RKO (cell line): ENCODE data around the gene F11R.
"Not testable (repeated sequence)": the region's sequence is repeated elsewhere in the genome, so short reads cannot be mapped to it uniquely, and the experiment has no call there.

Source experiments
- DNase-seq: peaks from one replicate; pipeline ENCODE4 v3.0.0-alpha.2; 2016; ENCODE audit warnings: low spot score

Gene F11R

DNA sequence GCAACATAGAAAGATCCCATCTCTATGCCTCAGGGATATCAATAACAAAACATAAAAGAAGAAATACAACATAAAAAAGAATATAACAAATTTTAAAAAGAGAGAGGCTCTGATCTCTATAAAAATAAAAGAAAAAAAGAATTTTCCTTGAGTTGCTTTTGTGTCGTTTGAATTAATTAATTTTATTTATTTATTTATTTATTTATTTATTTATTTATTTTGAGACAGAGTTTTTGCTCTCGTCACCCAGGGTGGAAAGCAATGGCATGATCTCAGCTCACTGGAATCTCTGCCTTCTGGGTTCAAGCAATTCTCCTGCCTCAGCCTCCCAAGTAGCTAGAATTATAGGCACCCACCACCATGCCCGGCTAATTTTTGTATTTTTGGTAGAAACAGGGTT is 8.5 kb downstream of the F11R start:
- no peak for DNase-seq

DNA sequence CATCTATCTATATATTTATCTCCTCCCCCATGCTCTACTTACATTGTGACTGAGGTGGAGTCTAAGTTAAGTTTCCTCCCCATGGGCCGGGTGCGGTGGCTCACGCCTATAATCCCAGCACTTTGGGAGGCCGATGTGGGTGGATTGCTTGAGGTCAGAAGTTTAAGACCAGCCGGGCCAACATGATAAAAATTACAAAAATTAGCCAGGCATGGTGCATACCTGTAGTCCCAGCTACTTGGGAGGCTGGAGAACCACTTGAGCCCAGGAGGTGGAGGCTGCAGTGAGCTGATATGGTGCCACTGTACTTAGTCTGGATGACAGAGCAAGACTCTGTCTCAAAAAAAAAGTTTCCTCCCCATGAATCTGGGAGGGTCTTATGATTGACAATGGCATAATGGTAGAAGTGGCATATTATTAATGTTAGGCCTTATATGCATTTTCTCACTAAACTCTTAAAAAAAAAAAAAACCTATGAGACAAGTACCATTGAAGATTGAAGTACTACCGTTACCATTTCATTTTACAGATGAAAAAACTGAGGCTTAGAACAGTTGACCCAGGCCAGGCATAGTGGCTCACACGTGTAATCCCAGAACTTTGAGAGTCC is 11.2 kb downstream of the F11R start:
- no peak for DNase-seq

DNA sequence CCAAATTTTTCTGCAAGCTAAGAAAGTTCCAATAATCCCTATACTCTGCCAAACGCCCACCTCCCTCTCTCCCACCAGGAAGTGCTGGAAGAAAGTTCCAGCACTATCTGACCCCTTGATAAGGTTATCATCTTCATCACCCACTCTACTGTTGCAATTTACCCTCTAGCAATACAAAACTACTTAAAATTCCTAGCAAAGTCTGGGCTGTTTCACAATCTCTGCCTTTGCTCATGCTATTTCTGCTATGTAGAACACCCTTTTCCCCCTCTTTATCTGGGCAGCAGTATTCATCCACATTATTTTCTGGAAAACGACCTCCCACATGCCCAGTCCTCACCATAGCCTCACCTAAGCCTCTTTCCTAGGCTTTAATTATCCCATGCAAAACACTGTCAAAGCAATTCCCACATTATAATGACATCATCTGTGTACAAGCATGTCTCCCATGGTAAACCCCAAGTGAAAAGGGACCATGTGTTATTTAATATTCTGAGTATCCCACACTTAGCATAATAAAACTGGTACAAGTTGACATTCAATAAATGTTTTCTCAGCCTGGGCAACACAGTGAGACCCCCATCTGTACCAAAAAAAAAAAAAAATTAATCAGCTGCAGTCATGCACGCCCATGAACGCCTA is 12.0 kb downstream of the F11R start:
- no peak for DNase-seq

DNA sequence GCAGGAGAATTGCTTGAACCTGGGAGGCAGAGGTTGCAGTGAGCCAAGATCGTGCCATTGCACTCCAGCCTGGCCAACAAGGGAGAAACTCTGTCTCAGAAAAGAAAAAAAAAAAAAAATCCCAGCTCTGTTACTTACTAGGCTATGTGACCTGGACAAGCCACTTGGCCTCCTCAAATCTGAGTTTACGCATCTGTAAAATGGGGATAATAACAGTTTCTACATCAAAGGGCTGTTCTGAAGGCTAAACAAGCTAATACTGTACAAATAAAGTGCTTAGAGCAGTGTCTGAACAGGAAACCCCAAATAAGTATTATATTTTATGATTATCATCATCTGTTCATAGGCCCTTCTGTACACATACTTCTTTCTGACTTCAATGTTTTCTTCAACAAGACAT is 13.6 kb downstream of the F11R start:
- no peak for DNase-seq

DNA sequence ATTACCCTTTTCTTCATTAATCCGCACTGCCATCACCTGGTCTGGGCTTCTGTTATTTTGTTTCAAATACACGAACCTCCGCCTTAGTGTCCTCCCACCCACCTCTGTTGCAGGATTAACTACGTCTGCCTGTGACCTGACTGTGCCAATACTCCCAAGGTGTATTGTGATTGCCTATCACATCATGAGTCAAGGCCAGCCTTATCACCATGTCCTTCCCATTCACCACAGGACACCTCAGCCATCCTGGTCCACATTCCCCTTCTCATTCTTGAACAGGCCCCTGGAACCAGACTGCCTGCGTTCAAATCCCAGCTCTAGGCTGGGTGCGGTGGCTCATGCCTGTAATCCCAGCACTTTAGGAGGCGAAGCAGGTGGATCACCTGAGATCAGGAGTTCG is 14.4 kb downstream of the F11R start:
- no peak for DNase-seq

DNA sequence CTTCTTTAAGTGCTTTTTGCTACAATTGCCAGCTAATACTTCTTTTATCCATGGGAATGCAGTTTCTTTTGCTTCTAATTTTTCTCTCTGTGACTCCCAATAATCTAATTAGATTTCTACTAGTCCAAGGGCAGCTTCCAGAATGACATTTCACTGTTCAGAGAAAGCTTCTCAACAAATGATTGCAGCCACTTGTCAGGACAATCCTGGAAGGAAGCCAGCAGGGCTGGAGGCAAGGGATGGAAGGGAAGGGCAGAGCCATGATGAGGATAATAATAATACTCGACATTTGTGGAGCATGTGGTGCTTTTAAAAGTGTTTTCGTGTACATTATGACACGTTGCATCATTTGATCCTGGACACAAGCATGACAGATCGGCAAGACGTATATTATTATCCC is 19.4 kb downstream of the F11R start:
- no peak for DNase-seq

DNA sequence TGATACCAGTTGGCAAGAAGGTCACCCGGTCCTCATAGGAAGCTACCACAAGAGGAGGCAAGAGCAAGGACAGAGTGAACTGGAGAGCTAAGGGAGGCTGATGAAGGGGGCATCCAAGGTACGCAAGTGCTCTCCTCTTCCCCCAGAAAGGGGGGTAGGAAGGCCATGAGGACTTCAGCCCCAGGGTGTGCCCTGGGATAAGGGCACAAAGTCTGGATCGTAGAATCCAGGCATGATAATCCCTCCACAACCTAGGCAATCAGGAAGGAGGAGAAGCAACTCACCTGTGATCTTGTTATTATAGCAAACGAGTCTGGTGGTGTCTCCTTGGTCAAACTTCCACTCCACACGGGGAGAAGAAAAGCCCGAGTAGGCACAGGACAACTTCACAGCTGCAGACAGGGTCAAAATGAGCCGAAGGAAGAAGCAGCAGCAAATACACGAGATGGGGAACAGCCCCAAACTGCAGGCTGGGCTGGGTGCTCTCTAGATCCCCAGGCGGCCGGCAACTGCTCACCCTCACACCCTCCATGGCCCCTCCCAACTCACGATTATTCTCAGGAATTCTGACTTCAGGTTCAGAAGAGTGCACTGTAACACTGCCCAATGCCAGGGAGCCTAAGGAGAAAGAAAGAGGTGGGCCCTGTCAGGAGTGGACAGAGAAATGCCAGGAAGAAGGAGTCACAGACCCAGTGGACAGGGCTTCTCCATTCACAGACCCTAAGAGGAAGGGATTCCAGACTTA is 20.0 kb downstream of the F11R start:
- DNase-seq = no peak

DNA sequence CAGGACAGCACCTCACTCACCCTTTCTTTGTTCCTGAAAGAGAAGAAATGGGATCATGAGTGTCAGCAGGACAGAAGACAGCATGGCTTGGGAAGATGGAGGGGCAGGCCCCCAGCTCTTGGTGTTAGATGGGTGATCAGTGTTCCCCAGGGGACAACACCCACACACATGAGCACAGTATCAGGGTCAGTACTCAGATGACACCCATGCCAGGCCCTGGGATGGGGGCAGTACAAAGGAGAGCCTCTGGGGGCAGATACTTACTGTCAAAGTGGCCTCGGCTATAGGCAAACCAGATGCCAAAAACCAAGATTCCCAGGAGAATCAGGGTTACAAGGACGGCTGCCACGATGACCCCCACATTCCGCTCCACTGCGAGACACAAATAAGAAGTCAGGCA is 21.6 kb downstream of the F11R start:
- DNase-seq = no peak

DNA sequence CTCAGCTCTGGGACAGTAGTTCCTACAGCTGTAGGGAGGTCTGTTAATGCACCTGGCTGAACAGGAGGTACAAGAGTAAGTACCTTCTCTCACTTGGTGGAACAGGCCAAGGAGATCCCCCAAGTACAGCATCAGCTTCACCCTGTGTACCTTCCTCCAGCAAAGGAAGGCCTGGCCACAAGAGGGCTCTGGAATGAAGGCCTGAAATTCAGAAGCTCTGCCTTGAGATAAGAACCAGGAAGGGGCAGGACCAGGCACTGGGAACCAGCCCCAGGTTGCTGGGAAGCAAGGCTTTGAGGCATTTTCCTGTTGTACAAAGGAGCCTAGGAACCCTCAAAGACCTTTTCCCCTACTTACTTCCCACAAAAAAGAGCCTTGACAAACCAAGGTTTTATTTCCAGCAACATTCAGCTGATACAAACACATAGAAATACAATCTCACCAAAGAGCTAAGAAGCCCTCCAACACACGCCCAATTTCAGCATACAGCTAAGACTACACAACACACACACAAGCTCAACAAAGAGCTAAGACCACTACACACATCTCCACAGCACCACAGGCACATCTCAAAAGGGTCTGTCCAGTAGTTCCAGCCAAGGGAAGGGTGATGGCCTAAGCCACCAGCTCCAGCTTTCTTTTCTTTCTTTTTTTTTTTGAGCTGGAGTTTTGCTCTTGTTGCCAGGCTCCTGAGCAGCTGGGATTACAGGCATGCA is 23.5 kb downstream of the F11R start:
- peak; percentile 65 for DNase-seq

DNA sequence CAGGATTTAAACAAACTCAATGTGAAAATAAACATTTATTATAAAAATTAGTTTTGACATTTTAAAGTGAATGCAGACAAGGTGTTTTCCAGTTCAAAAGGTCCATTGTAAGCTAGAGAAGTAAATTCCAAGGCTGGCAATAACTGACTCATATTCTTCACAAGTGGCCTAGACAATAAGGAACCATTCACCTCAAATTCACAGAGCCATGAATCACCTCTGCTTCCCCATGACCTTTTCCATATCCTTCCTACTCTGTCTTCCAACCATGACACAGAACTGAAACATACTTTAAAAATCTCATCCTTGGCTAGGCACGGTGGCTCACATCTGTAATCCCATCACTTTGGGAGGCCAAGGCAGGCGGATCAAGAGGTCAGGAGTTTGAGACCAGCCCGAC is 24.8 kb downstream of the F11R start:
- DNase-seq = peak; percentile 81

DNA sequence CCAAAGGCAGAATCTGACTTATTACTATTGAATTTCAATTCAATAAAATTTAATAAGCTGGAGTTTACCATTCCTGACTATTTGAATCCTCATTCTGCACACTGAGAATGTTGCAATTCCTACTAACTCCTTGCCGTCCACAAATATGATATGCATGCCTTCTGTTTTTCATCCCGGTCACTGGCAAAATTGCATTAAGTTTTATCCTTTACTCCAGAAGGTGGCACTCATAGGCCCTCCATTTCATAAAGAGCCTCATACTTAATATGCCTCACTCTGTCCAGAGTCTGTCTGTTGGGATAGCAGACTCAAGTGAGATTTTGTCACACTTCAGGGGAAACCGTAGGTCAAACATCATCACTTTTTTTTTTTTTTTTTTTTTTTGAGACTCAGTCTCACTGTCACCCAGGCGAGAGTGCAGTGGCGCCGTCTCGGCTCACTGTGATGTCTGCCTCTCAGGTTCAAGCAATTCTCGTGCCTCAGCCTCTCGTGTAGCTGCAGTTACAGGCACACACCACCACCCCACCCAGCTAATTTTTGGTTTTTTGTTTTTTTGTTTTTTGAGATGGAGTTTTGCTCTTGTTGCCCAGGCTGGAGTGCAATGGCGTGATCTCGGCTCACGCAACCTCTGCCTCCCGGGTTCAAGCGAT is 27.3 kb downstream of the F11R start:
- peak; percentile 57 for DNase-seq

DNA sequence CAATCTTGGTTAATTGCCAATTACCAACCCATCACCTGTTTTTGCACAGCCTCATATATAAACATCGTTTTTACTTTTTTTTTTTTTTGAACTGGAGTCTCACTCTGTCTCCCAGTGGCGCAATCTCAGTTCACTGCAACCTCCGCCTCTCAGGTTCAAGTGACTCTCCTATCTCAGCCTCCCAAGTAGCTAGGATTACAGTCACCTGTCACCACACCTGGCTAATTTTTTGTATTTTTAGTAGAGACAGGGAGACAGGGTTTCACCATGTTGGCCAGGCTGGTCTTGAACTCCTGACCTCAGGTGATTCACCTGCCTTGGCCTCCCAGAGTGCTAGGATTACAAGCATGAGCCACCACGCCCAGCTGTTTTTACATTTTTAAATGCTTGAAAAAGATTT is 28.9 kb downstream of the F11R start:
- not testable (repeated sequence) for DNase-seq

DNA sequence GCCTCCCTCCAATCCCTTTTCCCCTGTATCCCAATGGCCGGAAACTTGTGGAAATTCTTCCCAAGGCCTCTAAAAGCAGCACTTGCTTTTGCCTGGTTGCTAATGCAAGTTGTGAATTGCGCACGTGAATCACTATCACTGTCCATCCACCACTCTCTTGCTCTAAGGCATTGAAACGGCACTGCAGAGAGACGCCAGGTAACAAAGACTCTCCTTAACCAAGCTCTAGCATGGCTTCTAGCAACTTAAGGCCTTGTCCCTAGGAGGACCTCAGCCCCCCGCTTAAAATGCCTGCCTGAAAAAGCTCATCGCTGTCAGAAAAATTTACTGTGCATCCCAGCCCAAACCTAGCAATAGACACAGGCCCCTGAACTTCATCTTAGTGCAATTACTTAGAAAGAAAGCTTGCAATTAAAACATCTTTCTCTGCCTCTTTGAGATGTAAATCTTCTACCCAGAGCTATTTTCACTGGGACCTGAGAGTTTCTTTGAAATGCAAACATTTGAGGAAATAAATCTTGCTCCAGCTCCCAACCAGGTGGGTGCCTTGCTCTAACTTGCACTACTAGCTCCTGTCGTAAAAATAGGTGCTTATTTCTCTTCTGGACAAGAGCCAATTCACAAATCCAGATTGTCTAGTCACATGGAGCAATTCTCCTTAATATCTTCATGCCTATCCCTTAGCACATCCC is 33.4 kb downstream of the F11R start:
- no peak for DNase-seq

DNA sequence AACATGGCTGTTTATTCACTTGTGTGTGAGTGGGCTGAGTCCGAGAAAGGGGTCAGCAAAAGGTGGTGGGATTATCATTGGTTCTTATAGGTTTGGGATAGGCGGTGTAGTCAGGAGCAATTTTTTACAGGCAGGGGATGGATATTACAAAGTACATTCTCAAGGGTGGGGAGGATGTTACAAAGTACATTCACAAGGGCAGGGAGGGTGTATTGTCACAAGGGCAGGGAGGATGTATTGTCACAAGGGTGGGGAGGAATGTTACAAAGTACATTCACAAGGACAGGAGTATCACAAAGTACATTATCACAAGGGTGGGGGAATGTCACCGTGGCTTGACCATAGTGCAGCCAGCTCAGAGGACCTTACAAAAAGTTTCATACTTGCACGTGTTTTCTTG is 35.2 kb downstream of the F11R start:
- no peak for DNase-seq

DNA sequence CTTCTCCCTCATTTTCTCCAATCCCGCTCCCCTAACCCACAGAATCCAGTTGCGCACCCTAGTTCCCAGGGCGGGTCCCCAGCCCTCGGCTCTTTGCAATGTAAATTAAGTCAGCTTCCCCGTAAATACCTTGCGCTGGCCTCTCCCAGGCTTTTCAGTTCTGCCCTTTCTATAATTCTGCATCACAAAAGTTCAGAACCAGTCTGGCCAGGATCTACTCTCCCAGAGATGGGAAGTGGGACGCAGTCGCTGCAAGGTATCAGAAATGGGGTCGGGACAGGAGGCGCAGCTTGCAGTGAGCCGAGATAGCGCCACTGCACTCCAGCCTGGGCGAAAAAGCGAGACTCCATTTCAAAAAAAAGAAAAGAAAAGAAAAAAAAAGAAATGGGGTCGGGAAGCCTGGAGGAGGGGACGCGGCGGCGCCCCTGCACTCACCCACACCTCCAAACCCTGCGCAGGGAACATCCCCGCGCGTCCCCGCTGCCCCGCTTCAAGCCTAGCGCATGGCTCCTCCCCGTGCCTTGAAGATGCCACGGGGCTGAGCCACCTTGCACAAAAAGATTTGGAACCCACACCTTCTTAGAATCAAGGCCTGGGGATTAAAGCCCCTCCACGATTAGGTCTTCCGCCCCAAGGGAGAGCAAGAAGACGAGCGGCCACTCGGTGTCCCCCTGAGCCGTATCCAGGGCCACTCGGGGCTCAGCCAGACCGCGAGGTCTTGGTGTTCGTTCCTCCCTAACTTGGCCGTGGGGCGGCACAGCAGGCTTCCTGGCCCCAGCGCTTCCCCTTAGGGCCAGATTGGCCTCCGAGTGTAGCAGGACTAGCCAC is 39.2 kb downstream of the F11R start:
- no peak for DNase-seq

DNA sequence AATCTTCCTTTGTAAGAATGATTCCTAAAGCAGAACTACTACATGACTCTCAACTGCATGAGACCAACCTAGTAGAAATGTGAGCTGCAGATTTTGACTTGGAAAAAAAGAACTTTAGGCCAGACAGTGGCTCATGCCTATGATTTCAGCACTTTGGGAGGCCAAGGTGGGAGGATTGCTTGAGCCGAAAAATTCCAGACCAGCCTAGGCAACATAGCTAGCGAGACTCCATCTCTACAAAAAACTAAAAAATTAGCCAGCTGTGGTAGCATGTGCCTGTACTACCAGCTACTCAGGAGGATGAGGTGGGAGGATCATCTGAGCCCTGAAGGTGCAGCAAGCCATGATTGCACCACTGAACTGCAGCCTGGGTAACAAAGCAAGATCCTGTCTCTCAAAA is 41.7 kb downstream of the F11R start:
- no peak for DNase-seq

DNA sequence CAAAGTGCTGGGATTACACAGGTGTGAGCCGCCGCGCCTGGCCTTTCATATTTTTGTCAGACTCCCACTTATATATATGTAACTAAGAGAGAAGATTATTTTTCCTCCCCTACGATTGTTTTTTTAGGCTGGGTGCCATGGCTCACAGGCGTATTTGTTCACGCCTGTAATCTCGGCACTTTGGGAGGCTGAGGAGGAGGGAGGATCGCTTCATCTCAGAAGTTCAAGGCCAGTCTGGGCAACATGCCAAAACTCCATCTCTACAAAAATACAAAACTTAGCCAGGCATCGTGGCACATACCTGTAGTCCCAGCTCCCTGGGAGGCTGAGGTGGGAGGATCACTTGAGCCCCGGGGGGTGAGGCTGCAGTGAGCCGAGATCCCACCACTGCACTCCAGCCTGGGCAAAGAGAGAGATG is 42.4 kb downstream of the F11R start:
- no peak for DNase-seq

DNA sequence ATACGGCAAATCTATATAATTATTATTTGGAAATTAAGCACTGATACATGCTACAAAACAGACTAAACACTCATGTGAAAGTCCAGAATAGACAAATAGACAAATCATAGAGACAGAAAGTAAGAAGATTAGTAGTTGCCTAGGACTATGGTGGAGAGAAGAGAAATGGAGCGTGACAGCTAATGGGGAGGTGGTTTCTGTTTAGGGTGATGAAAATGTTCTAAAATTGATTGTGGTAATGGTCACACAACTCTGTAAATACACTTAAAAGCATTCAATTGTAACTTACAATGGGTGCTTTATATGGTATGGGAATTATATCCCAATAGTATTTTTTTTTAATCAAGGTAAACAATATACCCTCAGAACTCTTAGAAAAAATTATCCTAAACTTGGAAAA is 45.9 kb downstream of the F11R start:
- DNase-seq = no peak

DNA sequence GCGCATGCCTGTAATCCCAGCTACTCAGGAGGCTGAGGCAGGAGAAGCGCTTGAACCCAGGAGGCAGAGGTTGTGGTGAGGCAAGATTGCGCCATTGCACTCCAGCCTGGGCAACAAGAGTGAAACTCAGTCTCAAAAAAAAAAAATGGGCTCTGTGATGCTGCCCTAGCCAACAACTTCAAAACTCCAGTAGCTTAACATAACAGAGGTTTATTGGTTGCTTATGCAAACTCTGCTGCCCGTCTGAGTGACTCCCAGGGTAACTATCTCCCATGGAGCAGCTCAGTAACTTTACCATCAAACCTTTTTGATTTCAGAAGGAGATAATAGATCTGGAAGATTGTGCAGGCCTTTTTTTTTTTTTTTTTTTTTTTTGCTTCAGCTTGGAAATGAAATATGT is 47.5 kb downstream of the F11R start:
- no peak for DNase-seq

DNA sequence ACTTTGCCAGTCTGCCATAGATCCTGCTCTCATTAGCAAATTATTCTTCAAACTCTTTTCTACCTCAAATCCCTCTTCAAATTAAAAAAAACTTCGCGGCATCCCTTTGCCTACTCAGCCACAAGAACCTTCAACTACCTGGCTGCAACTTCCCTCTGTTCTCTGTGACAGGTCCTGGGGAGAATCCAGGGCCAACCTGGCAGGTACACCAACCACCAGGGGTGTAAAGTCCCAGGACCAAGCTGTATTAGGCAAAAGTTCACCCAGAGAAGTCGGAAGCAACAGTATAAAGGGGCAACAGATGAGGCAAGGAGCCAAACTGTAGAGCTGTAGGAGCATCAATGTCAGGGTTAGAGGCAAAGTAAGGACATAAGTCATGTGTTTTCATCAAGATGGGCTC is 48.0 kb downstream of the F11R start:
- DNase-seq = no peak

DNA sequence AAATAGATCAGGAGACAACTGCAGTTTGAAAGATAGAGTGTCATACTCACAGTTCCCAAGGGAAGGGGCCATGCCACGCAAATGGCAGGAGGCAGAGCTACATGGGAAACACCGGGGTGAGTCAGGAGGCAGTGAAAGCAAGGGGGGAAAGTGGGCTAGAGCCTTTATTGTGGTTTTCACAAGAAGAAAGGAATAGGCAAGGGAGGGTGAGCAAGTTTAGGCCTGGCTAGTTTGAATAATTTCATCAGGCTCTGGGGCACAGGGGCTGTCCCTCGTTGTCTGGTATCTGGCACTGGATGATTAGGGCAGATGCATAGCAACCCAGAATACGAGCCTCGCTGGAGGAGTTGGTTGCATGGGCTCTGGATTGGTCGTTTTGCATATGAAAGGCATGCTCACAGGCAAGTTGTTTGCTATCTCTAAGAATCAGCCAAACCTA is 49.3 kb downstream of the F11R start:
- no peak for DNase-seq
